DOHH2 (cell line): ENCODE results near the gene TLCD5.

Source experiments
- H3F3A ChIP-seq: fragments of 200-600 bp; sonication (generic), shearing (Covaris generic); 2 replicates; pipeline ENCODE4 v1.6.0; 2016; ENCODE audit warnings: antibody characterized with exemption, mild to moderate bottlenecking; ENCODE audit not compliant: control insufficient read depth, insufficient read depth
- H3K27ac ChIP-seq: fragments of 200-600 bp; sonication (generic); 2 replicates; pipeline ENCODE4 v1.5.1; 2014; ENCODE audit warnings: low read depth, mild to moderate bottlenecking, low read length, moderate library complexity
- H3K27me3 ChIP-seq: fragments of 200-600 bp; sonication (generic); 2 replicates; pipeline ENCODE4 v1.6.1; 2014; ENCODE audit warnings: mild to moderate bottlenecking, low read length, mixed read lengths; ENCODE audit not compliant: control insufficient read depth
- H3K36me3 ChIP-seq: fragments of 200-600 bp; sonication (generic); 2 replicates; pipeline ENCODE4 v1.6.1; 2014; ENCODE audit warnings: mild to moderate bottlenecking, low read length, moderate library complexity, mixed read lengths; ENCODE audit not compliant: control insufficient read depth
- H3K4me1 ChIP-seq: fragments of 200-600 bp; sonication (generic); 2 replicates; pipeline ENCODE4 v1.6.1; 2014; ENCODE audit warnings: mild to moderate bottlenecking, low read length, mixed read lengths; ENCODE audit not compliant: control insufficient read depth
- H3K4me2 ChIP-seq: fragments of 200-600 bp; sonication (generic); 2 replicates; pipeline ENCODE4 v1.6.0; 2014; ENCODE audit warnings: mild to moderate bottlenecking, low read length, moderate library complexity
- H3K4me3 ChIP-seq: fragments of 200-600 bp; sonication (generic); 2 replicates; pipeline ENCODE4 v1.5.1; 2014; ENCODE audit warnings: mild to moderate bottlenecking, low read length, mixed read lengths
- H3K79me2 ChIP-seq: fragments of 200-600 bp; sonication (generic); 2 replicates; pipeline ENCODE4 v1.6.1; 2014; ENCODE audit warnings: mild to moderate bottlenecking, low read length, mixed read lengths; ENCODE audit not compliant: control insufficient read depth
- H3K9me2 ChIP-seq: fragments of 200-600 bp; sonication (generic); replicated peaks from 2 replicates; pipeline ENCODE4 v1.6.1; 2014; ENCODE audit warnings: mild to moderate bottlenecking, low read length, mixed read lengths; ENCODE audit not compliant: control insufficient read depth
- H3K9me3 ChIP-seq: fragments of 200-600 bp; sonication (generic); 2 replicates; pipeline ENCODE4 v1.6.1; 2014; ENCODE audit warnings: antibody characterized with exemption, low read length, mixed read lengths; ENCODE audit not compliant: control insufficient read depth, insufficient read depth
- H4K20me1 ChIP-seq: fragments of 200-600 bp; sonication (generic); 2 replicates; pipeline ENCODE4 v1.6.0; 2014; ENCODE audit warnings: low read depth, mild to moderate bottlenecking, antibody characterized with exemption, low read length, moderate library complexity; ENCODE audit not compliant: control insufficient read depth, insufficient read depth
- EZH2phosphoT487 ChIP-seq: fragments of 200-600 bp; sonication (generic); IDR thresholded peaks from 2 replicates; pipeline ENCODE4 v1.6.1; 2017; ENCODE audit warnings: borderline replicate concordance, mild to moderate bottlenecking, antibody characterized with exemption, low read length, moderate library complexity, mixed read lengths
- TF ChIP-seq, protein P1 (sequence below): fragments of 200-600 bp; sonication (generic); IDR thresholded peaks from one replicate; pipeline ENCODE4 v1.5.1; 2014; ENCODE audit warnings: antibody characterized with exemption, mild to moderate bottlenecking, low read depth, low read length; ENCODE audit not compliant: poor library complexity, severe bottlenecking

The TLCD5 gene

DNA sequence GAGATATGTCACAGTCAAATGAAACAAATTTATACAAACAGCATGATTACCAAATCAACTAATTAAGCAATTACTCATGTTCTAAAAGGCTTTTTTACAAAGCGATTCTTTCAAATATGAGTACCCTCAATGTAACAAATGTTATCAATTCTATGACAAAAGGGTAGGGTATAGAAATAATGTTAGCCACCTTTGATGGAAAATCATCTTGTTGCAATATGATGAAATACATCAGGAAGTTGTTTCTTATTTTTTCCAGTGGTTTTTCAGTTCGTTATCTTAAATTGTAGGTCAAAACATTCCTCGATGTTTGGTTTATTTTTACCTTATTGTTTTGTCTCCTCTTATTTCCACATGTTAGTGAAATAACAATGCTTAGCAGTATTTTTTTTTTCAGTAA lies 17.6 kb downstream of the TLCD5 start:
- Histone ChIP-seq H3K4me2 (no peak overlapping the region), H3F3A (peaks cover 7% of the 10 kb centered on the region; the same call in 1 of the 2 replicates), H3K36me3 (no peaks in the 10 kb centered on the region), H3K4me1 (peaks cover 33% of the 10 kb centered on the region), H4K20me1 (peaks cover 37% of the 10 kb centered on the region), H3K9me2 (no peaks in the 10 kb centered on the region), H3K4me3 (no peak overlapping the region), H3K27ac (no peak overlapping the region), H3K9me3 (peaks cover 5% of the 10 kb centered on the region; the same call in 1 of the 2 replicates), H3K27me3 (peaks cover 60% of the 10 kb centered on the region), H3K79me2 (peaks cover 68% of the 10 kb centered on the region)
- no peak for TF ChIP-seq EZH2phosphoT487

DNA sequence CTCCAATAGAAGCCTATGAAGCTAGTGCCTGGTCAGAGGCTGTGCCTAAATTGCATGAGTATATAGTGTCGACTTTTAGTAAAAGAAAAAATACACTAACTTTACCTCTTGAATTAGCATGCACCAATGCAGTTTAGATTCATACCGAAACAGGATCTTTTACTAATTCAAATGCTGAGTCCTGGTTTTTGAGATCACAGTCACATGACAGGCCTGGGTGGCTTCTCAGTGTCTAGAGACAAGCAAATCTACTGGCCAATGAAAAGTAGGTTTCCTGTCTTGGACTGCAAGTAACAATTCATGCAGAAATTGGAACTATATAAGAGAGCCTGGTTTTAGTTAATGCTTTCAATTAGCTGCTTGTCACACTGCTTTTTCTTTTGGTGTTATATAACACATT lies 18.3 kb downstream of the TLCD5 start:
- Histone ChIP-seq H3K4me1 (peaks cover 27% of the 10 kb centered on the region), H3K4me3 (peak overlapping the region; percentile 7; the same call in 1 of the 2 replicates), H3K27ac (no peak overlapping the region), H3K36me3 (no peaks in the 10 kb centered on the region), H3K79me2 (peaks cover 61% of the 10 kb centered on the region), H3K4me2 (peak overlapping the region; percentile 57), H3K9me3 (peaks cover 5% of the 10 kb centered on the region; the same call in 1 of the 2 replicates), H4K20me1 (peaks cover 37% of the 10 kb centered on the region), H3K27me3 (peaks cover 56% of the 10 kb centered on the region), H3F3A (peaks cover 7% of the 10 kb centered on the region; the same call in 1 of the 2 replicates), H3K9me2 (no peaks in the 10 kb centered on the region)
- no peak for TF ChIP-seq EZH2phosphoT487
- TF ChIP-seq, protein P1, sequence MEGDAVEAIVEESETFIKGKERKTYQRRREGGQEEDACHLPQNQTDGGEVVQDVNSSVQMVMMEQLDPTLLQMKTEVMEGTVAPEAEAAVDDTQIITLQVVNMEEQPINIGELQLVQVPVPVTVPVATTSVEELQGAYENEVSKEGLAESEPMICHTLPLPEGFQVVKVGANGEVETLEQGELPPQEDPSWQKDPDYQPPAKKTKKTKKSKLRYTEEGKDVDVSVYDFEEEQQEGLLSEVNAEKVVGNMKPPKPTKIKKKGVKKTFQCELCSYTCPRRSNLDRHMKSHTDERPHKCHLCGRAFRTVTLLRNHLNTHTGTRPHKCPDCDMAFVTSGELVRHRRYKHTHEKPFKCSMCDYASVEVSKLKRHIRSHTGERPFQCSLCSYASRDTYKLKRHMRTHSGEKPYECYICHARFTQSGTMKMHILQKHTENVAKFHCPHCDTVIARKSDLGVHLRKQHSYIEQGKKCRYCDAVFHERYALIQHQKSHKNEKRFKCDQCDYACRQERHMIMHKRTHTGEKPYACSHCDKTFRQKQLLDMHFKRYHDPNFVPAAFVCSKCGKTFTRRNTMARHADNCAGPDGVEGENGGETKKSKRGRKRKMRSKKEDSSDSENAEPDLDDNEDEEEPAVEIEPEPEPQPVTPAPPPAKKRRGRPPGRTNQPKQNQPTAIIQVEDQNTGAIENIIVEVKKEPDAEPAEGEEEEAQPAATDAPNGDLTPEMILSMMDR = no peak

DNA sequence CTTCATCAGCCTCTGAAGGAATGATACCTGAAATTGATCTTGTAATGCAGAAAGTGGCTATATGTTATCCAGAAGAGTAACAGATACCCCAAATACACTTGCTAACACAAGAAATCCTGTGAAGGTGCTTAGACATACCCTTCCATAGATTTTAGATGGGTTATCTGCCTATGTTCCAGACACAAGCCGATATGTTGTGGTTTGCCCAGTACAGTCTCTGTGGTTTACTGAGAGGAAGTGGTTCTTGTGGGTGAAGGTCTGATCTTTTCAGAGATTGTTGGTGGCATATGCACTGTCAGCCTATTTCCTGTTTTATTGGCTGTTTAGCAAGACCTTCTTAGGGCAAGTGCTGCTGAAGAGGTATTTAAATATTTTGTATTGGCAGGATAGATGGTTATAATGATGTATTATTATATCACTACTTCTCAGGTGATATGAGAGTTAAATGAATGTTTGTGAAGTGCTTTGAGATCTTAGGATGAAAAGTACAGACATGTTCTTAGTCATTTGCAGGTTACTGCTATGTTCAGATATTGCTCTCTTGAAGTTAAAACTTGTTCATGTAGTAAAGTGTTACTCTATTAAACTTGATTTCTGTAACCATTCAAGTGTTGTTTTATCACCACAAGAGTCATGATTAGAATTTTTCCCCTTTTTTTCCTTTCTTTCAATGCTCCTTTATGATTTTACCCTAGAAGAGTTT lies 19.4 kb downstream of the TLCD5 start:
- H3K79me2 ChIP-seq = peaks cover 57% of the 10 kb centered on the region
- no peaks in the 10 kb centered on the region for H3K36me3 ChIP-seq
- H3K27ac ChIP-seq = no peak overlapping the region
- H4K20me1 ChIP-seq = peaks cover 35% of the 10 kb centered on the region
- H3K4me3 ChIP-seq = peak overlapping the region; percentile 31; the same call in 1 of the 2 replicates
- H3K9me2 ChIP-seq = no peaks in the 10 kb centered on the region
- H3K4me2 ChIP-seq = peak overlapping the region; percentile 57
- peaks cover 7% of the 10 kb centered on the region; the same call in 1 of the 2 replicates for H3F3A ChIP-seq
- peaks cover 23% of the 10 kb centered on the region for H3K4me1 ChIP-seq
- H3K27me3 ChIP-seq = peaks cover 49% of the 10 kb centered on the region
- no peak for TF ChIP-seq EZH2phosphoT487
- TF ChIP-seq, protein P1 = no peak
- peaks cover 5% of the 10 kb centered on the region; the same call in 1 of the 2 replicates for H3K9me3 ChIP-seq

DNA sequence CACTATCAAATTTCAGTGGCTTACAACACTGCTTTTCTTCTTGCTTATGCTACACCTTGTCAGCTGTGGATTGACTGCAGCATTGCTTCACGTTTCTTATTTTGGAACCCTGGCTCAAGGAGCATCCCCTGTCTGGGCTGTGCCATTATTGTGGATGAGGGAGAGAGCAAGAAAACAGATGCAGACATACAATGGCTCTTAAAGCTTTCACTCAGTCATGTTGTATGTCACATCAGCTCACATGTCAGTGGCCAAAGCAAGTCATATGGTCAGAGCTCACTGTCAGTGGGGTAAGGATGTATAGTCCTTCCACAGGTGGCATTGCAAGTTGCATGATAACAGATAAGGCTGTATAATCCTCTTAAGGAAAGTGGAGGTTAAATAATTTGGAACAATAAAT lies 21.1 kb downstream of the TLCD5 start:
- peaks cover 5% of the 10 kb centered on the region; the same call in 1 of the 2 replicates for H3K9me3 ChIP-seq
- H3K4me3 ChIP-seq = no peak overlapping the region
- H3K4me2 ChIP-seq = no peak overlapping the region
- peaks cover 35% of the 10 kb centered on the region for H3K27me3 ChIP-seq
- no peaks in the 10 kb centered on the region for H3K9me2 ChIP-seq
- H3K36me3 ChIP-seq = no peaks in the 10 kb centered on the region
- H3K27ac ChIP-seq = no peak overlapping the region
- peaks cover 34% of the 10 kb centered on the region for H4K20me1 ChIP-seq
- no peak for TF ChIP-seq EZH2phosphoT487
- TF ChIP-seq, protein P1 = no peak
- peaks cover 23% of the 10 kb centered on the region for H3K4me1 ChIP-seq
- H3K79me2 ChIP-seq = peaks cover 44% of the 10 kb centered on the region
- H3F3A ChIP-seq = peaks cover 7% of the 10 kb centered on the region; the same call in 1 of the 2 replicates
